Breast epithelium (tissue), 3 donors: Measurements from ENCODE around the gene KYAT1.

Experiments used
- CTCF ChIP-seq, 3 donors: fragments of 450-650 bp; IDR thresholded peaks; one replicate each; pipeline ENCODE4 v1.5.1; 2016 to 2017; ENCODE audit warnings: antibody characterized with exemption in 3 of 3, mild to moderate bottlenecking in 3 of 3, moderate library complexity in 3 of 3
- POLR2AphosphoS5 ChIP-seq, 3 donors: sonication (generic); formaldehyde crosslinking; IDR thresholded peaks; one replicate each; pipeline ENCODE4 v1.6.1; 2017; ENCODE audit warnings: antibody characterized with exemption in 3 of 3

GRCh38 chr9:128901379-128901778, 19.6 kb upstream of the KYAT1 start:
- TF ChIP-seq CTCF (IDR thresholded peaks at IDR 0.05): no peak
- TF ChIP-seq POLR2AphosphoS5 (IDR thresholded peaks at IDR 0.05): no peak
